AG04449 (cell line): Measurements from ENCODE around the gene EHMT1.

Source experiments
- CTCF ChIA-PET: fragments of 350-600 bp; formaldehyde crosslinking; extraction: SDS; loops from one replicate; lab custom pipeline; 2021; ENCODE audit warnings: antibody characterized with exemption; lab: Yijun Ruan, JAX
- POLR2A ChIA-PET: fragments of 400-600, 350-600 bp; formaldehyde crosslinking; extraction: SDS; loops from one replicate; lab custom pipeline; 2020; ENCODE audit warnings: antibody characterized with exemption, inconsistent platforms; lab: Yijun Ruan, JAX
- DNase-seq: peaks from one replicate; pipeline ENCODE4 v3.0.0-alpha.2; 2010; ENCODE audit warnings: low read depth, low spot score
- H3K4me3 ChIP-seq: 2 replicates; pipeline ENCODE4 v1.5.1; 2011; ENCODE audit warnings: low read depth, mild to moderate bottlenecking, control low read depth, low read length
- CTCF ChIP-seq: IDR thresholded peaks from one replicate; pipeline ENCODE4 v1.5.1; 2011; ENCODE audit warnings: mild to moderate bottlenecking, moderate library complexity, low read length, control low read depth, inconsistent platforms; ENCODE audit not compliant: insufficient read depth; ENCODE audit errors: missing control alignments

EHMT1 gene

GRCh38 chr9:137763271-137763955 lies 144.6 kb downstream of the EHMT1 start:
- no peak overlapping the region for H3K4me3 ChIP-seq
- ChIA-PET CTCF (interaction anchor here (1.3 kb wide), 1 partner anchor 93 kb away, joined by 4 read pairs; no protein-coding TSS in a partner anchor), POLR2A (no interaction called here)
- DNase-seq = no peak
- TF ChIP-seq CTCF = no peak

- DNase-seq = no peak
- no peak overlapping the region for H3K4me3 ChIP-seq
- ChIA-PET POLR2A (no interaction called here), CTCF (no interaction called here)
- TF ChIP-seq CTCF = no peak
Observed at GRCh38 chr9:137764171-137764671, 145.4 kb downstream of the EHMT1 start.

GRCh38 chr9:137764981-137765380 lies 146.2 kb downstream of the EHMT1 start:
- no peak overlapping the region for H3K4me3 ChIP-seq
- CTCF ChIA-PET = interaction anchor here (1.2 to 1.6 kb wide), 2 partner anchors 12 to 92 kb away, joined by 3 to 5 read pairs; no protein-coding TSS in a partner anchor
- no peak for DNase-seq
- TF ChIP-seq CTCF = no peak
- POLR2A ChIA-PET = no interaction called here

GRCh38 chr9:137765536-137765935 lies 146.7 kb downstream of the EHMT1 start:
- POLR2A ChIA-PET = no interaction called here
- TF ChIP-seq CTCF = no peak
- no peak overlapping the region for H3K4me3 ChIP-seq
- DNase-seq = no peak
- CTCF ChIA-PET = interaction anchor here (1.2 to 1.6 kb wide), 2 partner anchors 11 to 93 kb away, joined by 3 to 5 read pairs; no protein-coding TSS in a partner anchor

- CTCF ChIA-PET = interaction anchor here (1.0 to 1.4 kb wide), 3 partner anchors 12 to 99 kb away, joined by 3 to 5 read pairs (median 4); no protein-coding TSS in a partner anchor
- no peak for DNase-seq
- POLR2A ChIA-PET = no interaction called here
Observed at GRCh38 chr9:137771580-137771979, 152.8 kb downstream of the EHMT1 start.

More at GRCh38 chr9:137771580-137771979, 152.8 kb downstream of the EHMT1 start:
- no peak overlapping the region for H3K4me3 ChIP-seq
- no peak for TF ChIP-seq CTCF
